ENCODE measurements around the gene IQGAP2.

DNA sequence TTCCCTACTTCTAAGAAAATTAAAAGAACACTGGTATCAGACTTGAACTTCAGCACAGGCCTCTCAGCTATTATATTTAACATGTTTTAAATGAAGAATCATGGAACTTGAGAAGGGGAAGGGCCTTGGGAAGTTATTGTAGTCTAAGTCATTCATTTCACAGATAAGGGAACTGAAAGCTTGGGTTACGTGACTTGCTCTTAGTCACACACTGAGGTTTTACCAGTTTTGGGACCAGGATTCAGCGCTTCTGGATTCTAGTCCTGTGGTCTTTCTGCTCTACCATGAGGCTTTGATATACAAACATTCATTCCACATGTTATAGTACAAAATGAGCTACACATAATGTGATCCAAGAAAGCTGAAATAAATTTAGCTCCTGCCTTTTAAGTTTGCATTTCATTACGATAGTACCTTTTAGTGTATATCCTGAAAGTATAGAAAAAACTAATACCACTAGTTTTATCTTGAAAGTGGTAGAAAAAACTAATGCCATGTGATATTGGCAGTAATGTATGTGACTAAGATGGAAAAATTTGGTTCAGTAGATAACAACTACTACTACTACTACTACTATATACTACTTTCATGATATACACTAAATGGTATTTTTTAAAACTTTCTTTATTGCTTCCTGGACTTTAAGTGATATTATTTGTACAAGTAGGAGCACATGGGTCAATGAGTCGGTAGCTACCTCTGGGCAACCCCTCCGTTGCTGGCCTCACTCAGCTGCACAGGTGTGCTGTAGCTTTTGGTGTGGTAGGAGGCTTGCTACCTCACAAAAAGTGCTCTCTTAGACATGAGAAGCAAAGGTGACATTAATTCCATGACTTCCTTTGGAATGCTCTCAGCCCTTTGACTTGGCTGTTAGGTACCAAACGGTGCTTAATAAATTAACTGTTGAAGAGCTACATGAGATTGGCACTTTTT, 179.4 kb downstream of the IQGAP2 start:
- TF ChIP-seq, protein P1, sequence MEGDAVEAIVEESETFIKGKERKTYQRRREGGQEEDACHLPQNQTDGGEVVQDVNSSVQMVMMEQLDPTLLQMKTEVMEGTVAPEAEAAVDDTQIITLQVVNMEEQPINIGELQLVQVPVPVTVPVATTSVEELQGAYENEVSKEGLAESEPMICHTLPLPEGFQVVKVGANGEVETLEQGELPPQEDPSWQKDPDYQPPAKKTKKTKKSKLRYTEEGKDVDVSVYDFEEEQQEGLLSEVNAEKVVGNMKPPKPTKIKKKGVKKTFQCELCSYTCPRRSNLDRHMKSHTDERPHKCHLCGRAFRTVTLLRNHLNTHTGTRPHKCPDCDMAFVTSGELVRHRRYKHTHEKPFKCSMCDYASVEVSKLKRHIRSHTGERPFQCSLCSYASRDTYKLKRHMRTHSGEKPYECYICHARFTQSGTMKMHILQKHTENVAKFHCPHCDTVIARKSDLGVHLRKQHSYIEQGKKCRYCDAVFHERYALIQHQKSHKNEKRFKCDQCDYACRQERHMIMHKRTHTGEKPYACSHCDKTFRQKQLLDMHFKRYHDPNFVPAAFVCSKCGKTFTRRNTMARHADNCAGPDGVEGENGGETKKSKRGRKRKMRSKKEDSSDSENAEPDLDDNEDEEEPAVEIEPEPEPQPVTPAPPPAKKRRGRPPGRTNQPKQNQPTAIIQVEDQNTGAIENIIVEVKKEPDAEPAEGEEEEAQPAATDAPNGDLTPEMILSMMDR (IDR thresholded peaks at IDR 0.05): no peak
- TF ChIP-seq POLR2A (IDR thresholded peaks at IDR 0.05): no peak
